Kidney glomerular epithelial cell (primary cell): ENCODE measurements around the gene CORO2B.
"Not testable (repeated sequence)": the region's sequence is repeated elsewhere in the genome, so short reads cannot be mapped to it uniquely, and the experiment has no call there.

Experiments used
- DNase-seq: peaks from one replicate; lab custom pipeline; 2025; lab: John Stamatoyannopoulos, UW

Gene CORO2B

GRCh38 chr15:68676926-68677325 is 98.1 kb downstream of the CORO2B start:
- DNase-seq = no peak

- DNase-seq = no peak
Measured at GRCh38 chr15:68677996-68678395, 99.2 kb downstream of the CORO2B start.

- DNase-seq = no peak
Measured at GRCh38 chr15:68678746-68679145, 100.0 kb downstream of the CORO2B start.

- no peak for DNase-seq
Measured at GRCh38 chr15:68679161-68679560, 100.4 kb downstream of the CORO2B start.

- DNase-seq = no peak
Measured at GRCh38 chr15:68679961-68680371, 101.2 kb downstream of the CORO2B start.

GRCh38 chr15:68680756-68681155 is 102.0 kb downstream of the CORO2B start:
- not testable (repeated sequence) for DNase-seq

- no peak for DNase-seq
Measured at GRCh38 chr15:68681836-68682235, 103.0 kb downstream of the CORO2B start.

- DNase-seq = no peak
Measured at GRCh38 chr15:68682330-68682729, 103.5 kb downstream of the CORO2B start.

- DNase-seq = no peak
Measured at GRCh38 chr15:68683026-68683425, 104.2 kb downstream of the CORO2B start.

GRCh38 chr15:68683551-68683950 is 104.8 kb downstream of the CORO2B start:
- no peak for DNase-seq

GRCh38 chr15:68684476-68684875 is 105.7 kb downstream of the CORO2B start:
- DNase-seq = no peak

GRCh38 chr15:68687136-68687735 is 108.4 kb downstream of the CORO2B start:
- no peak for DNase-seq

- DNase-seq = no peak
Measured at GRCh38 chr15:68691705-68692104, 112.9 kb downstream of the CORO2B start.

GRCh38 chr15:68693071-68693470 is 114.3 kb downstream of the CORO2B start:
- no peak for DNase-seq

- no peak for DNase-seq
Measured at GRCh38 chr15:68694111-68694510, 115.3 kb downstream of the CORO2B start.

- no peak for DNase-seq
Measured at GRCh38 chr15:68695061-68695595, 116.3 kb downstream of the CORO2B start.

- no peak for DNase-seq
Measured at GRCh38 chr15:68696414-68697363, 117.9 kb downstream of the CORO2B start.

GRCh38 chr15:68697711-68698690 is 119.2 kb downstream of the CORO2B start:
- no peak for DNase-seq

GRCh38 chr15:68698708-68699107 is 119.9 kb downstream of the CORO2B start:
- DNase-seq = no peak

- no peak for DNase-seq
Measured at GRCh38 chr15:68699124-68699880, 120.5 kb downstream of the CORO2B start.

GRCh38 chr15:68699881-68700454 is 121.2 kb downstream of the CORO2B start:
- no peak for DNase-seq
